H1 (cell line): ENCODE measurements around the gene MGARP. TPM values are rescaled to one million over a fixed set of nuclear protein-coding genes. Genes with fewer than 3 reads are reported as not detected.

ENCODE experiments used
- CTCF ChIA-PET: fragments of 300-600 bp; sonication (Branson Sonifier 250); formaldehyde crosslinking; loops from one replicate; lab custom pipeline; 2021; ENCODE audit not compliant: partially characterized antibody; lab: Charles Lee
- POLR2A ChIA-PET: fragments of 300-600 bp; sonication (Branson Sonifier 250); formaldehyde crosslinking; loops from one replicate; lab custom pipeline; 2021; ENCODE audit warnings: inconsistent platforms; ENCODE audit not compliant: partially characterized antibody; lab: Charles Lee
- DNase-seq, 2 experiments: peaks; one replicate each; pipeline versions ENCODE4 v3.0.0 to v3.0.0-alpha.2; 2010 to 2022; ENCODE audit warnings: low spot score in 2 of 2, low read depth in 1 of 2, mixed read lengths in 1 of 2
- FAIRE-seq: peaks from 2 replicates; lab custom pipeline; 2011; peaks lifted over from hg19 to GRCh38; lab: Jason Lieb, UNC
- H2AFZ ChIP-seq: 2 replicates; pipeline ENCODE4 v1.8.1; 2012; ENCODE audit warnings: low read length, inconsistent platforms
- H2AK5ac ChIP-seq: 2 replicates; pipeline ENCODE4 v1.6.1; 2013; ENCODE audit warnings: low read depth, low read length
- H2BK120ac ChIP-seq: replicated peaks from 2 replicates; pipeline ENCODE3; 2013; ENCODE audit warnings: low read depth, low read length, inconsistent platforms
- H2BK12ac ChIP-seq: 2 replicates; pipeline ENCODE4 v1.6.1; 2013; ENCODE audit warnings: low read depth, low read length
- H2BK15ac ChIP-seq: 2 replicates; pipeline ENCODE4 v1.6.1; 2013; ENCODE audit warnings: low read length
- H2BK20ac ChIP-seq: 2 replicates; pipeline ENCODE4 v1.6.1; 2013; ENCODE audit warnings: low read length
- H2BK5ac ChIP-seq: 2 replicates; pipeline ENCODE4 v1.6.1; 2013; ENCODE audit warnings: low read depth, low read length
- H3K14ac ChIP-seq: 2 replicates; pipeline ENCODE4 v1.6.1; 2013; ENCODE audit warnings: inconsistent platforms; ENCODE audit not compliant: insufficient read length
- H3K18ac ChIP-seq: 2 replicates; pipeline ENCODE4 v1.6.1; 2013; ENCODE audit warnings: low read length; ENCODE audit errors: extremely low read depth
- H3K23ac ChIP-seq: 2 replicates; pipeline ENCODE4 v1.6.1; 2013; ENCODE audit warnings: inconsistent platforms; ENCODE audit not compliant: insufficient read length
- H3K23me2 ChIP-seq: 2 replicates; pipeline ENCODE4 v1.6.1; 2013; ENCODE audit warnings: low read depth, low read length
- H3K27ac ChIP-seq: 2 replicates; pipeline ENCODE4 v1.6.1; 2011; ENCODE audit warnings: low read depth, low read length, inconsistent platforms
- H3K27me3 ChIP-seq, 4 experiments: replicated peaks in 1 of 4; 1 replicate in 1 of 4; 2 replicates in 3 of 4; pipeline versions ENCODE4 v1.6.1 to v1.8.1; 2011 to 2013; ENCODE audit warnings: low read length in 3 of 4, mild to moderate bottlenecking in 3 of 4, inconsistent platforms in 2 of 4, mixed read lengths in 2 of 4, moderate library complexity in 1 of 4; ENCODE audit not compliant: control insufficient read depth in 3 of 4, insufficient read depth in 3 of 4; ENCODE audit errors: extremely low read depth in 1 of 4
- H3K36me3 ChIP-seq, 4 experiments: 2 replicates each; pipeline versions ENCODE4 v1.6.1 to v1.8.1; 2011 to 2013; ENCODE audit warnings: mild to moderate bottlenecking in 4 of 4, low read length in 3 of 4, moderate library complexity in 2 of 4, control low read depth in 1 of 4, inconsistent platforms in 1 of 4; ENCODE audit not compliant: insufficient read depth in 4 of 4, control insufficient read depth in 2 of 4
- H3K4ac ChIP-seq: replicated peaks from 2 replicates; pipeline ENCODE3; 2013; ENCODE audit warnings: low read length, low read depth, mixed read lengths, inconsistent platforms; ENCODE audit not compliant: insufficient read length
- H3K4me1 ChIP-seq, 4 experiments: replicated peaks in 1 of 4; 1 replicate in 1 of 4; 2 replicates in 3 of 4; pipeline versions ENCODE4 v1.6.1 to v1.8.1; 2011 to 2013; ENCODE audit warnings: low read length in 3 of 4, inconsistent platforms in 2 of 4, mixed read lengths in 1 of 4; ENCODE audit not compliant: insufficient read depth in 4 of 4, control insufficient read depth in 3 of 4
- H3K4me2 ChIP-seq, 2 experiments: 2 replicates each; pipeline versions ENCODE4 v1.6.1 to v1.8.1; 2011 to 2013; ENCODE audit warnings: low read depth in 2 of 2, low read length in 2 of 2, control low read depth in 1 of 2, inconsistent platforms in 1 of 2, mild to moderate bottlenecking in 1 of 2; ENCODE audit not compliant: insufficient read depth in 1 of 2
- H3K4me3 ChIP-seq, 4 experiments: fragments of 200-600, 300-600 bp in 1 of 4; sonication (generic), shearing (Covaris generic), sonication (Bioruptor Twin) in 1 of 4; 2 replicates each; pipeline versions ENCODE4 v1.5.1 to v1.8.1; 2011 to 2016; ENCODE audit warnings: low read length in 4 of 4, low read depth in 3 of 4, control low read depth in 2 of 4, inconsistent platforms in 2 of 4, mild to moderate bottlenecking in 2 of 4, mixed read lengths in 1 of 4, moderate library complexity in 1 of 4; ENCODE audit not compliant: insufficient read depth in 2 of 4; ENCODE audit errors: extremely low read depth in 1 of 4
- H3K56ac ChIP-seq: replicated peaks from 2 replicates; pipeline ENCODE3; 2013; ENCODE audit warnings: low read depth, mild to moderate bottlenecking, mixed read lengths, low read length, inconsistent platforms; ENCODE audit not compliant: insufficient read length
- H3K79me1 ChIP-seq: 2 replicates; pipeline ENCODE4 v1.6.1; 2013; ENCODE audit warnings: low read depth, low read length, control low read depth
- H3K79me2 ChIP-seq, 2 experiments: 2 replicates each; pipeline versions ENCODE4 v1.6.1 to v1.8.1; 2012 to 2013; ENCODE audit warnings: low read length in 2 of 2, mild to moderate bottlenecking in 2 of 2, inconsistent platforms in 1 of 2; ENCODE audit not compliant: insufficient read depth in 2 of 2, control insufficient read depth in 1 of 2
- H3K9ac ChIP-seq, 4 experiments: replicated peaks in 1 of 4; 1 replicate in 1 of 4; 2 replicates in 3 of 4; pipeline versions ENCODE4 v1.6.1 to v1.8.1; 2011 to 2013; ENCODE audit warnings: low read depth in 3 of 4, low read length in 3 of 4, control low read depth in 2 of 4, mild to moderate bottlenecking in 2 of 4, moderate library complexity in 2 of 4, inconsistent platforms in 1 of 4; ENCODE audit errors: extremely low read depth in 1 of 4
- H3K9me3 ChIP-seq, 2 experiments: 2 replicates each; pipeline versions ENCODE4 v1.6.1 to v1.8.1; 2012 to 2013; ENCODE audit warnings: mild to moderate bottlenecking in 2 of 2, moderate library complexity in 2 of 2, control low read depth in 1 of 2, inconsistent platforms in 1 of 2, low read depth in 1 of 2, low read length in 1 of 2, mixed read lengths in 1 of 2; ENCODE audit not compliant: insufficient read depth in 2 of 2
- H4K20me1 ChIP-seq, 2 experiments: replicated peaks in 1 of 2; 2 replicates each; pipeline versions ENCODE3 to v1.8.1; 2011 to 2013; ENCODE audit warnings: inconsistent platforms in 2 of 2, low read length in 2 of 2, mild to moderate bottlenecking in 1 of 2; ENCODE audit not compliant: insufficient read depth in 2 of 2, control insufficient read depth in 1 of 2
- H4K5ac ChIP-seq: 2 replicates; pipeline ENCODE4 v1.6.1; 2013; ENCODE audit warnings: low read length, low read depth, mixed read lengths, inconsistent platforms; ENCODE audit not compliant: insufficient read length
- H4K8ac ChIP-seq: 2 replicates; pipeline ENCODE4 v1.8.0; 2013; ENCODE audit warnings: mild to moderate bottlenecking, moderate library complexity, low read length, inconsistent platforms; ENCODE audit not compliant: insufficient read depth; ENCODE audit errors: extremely low read depth
- H4K91ac ChIP-seq: replicated peaks from 2 replicates; pipeline ENCODE3; 2013; ENCODE audit warnings: low read length, mixed read lengths, inconsistent platforms; ENCODE audit not compliant: insufficient read length
- CBX8 ChIP-seq: fragments of 300-800, 300-1000 bp; sonication (generic); IDR thresholded peaks from 2 replicates; pipeline ENCODE4 v1.7.1; 2016; ENCODE audit warnings: low read depth, low read length, borderline replicate concordance
- GABPA ChIP-seq: IDR thresholded peaks from 2 replicates; pipeline ENCODE4 v1.6.1; 2011; ENCODE audit warnings: mild to moderate bottlenecking, low read length, moderate library complexity, borderline replicate concordance; ENCODE audit not compliant: insufficient read depth
- GTF2F1 ChIP-seq: IDR thresholded peaks from 2 replicates; pipeline ENCODE4 v1.6.1; 2012; ENCODE audit warnings: low read depth, low read length, improper control_type of control experiment, borderline replicate concordance
- RNF2 ChIP-seq: fragments of 200-900, 300-1000 bp; sonication (generic); IDR thresholded peaks from 2 replicates; pipeline ENCODE4 v1.7.1; 2016; ENCODE audit warnings: borderline replicate concordance, low read depth, mild to moderate bottlenecking, antibody characterized with exemption, low read length; ENCODE audit not compliant: poor library complexity, severe bottlenecking; ENCODE audit errors: missing control alignments
- SP2 ChIP-seq: IDR thresholded peaks from 2 replicates; pipeline ENCODE4 v1.6.1; 2012; ENCODE audit warnings: mild to moderate bottlenecking, low read length, inconsistent platforms
- TAF1 ChIP-seq: IDR thresholded peaks from 2 replicates; pipeline ENCODE4 v1.6.1; 2011; ENCODE audit warnings: mild to moderate bottlenecking, low read depth, low read length
- WGBS, 2 experiments: shearing (Covaris generic) in 1 of 2; methylation state at CpG; one replicate each; pipeline versions ENCODE4 v1.1.6 to v1.1.7; 2013 to 2015; ENCODE audit warnings: low lambda C conversion rate in 2 of 2, mixed read lengths in 2 of 2, inconsistent platforms in 1 of 2, low coverage in 1 of 2, missing lambda C conversion rate in 1 of 2; ENCODE audit not compliant: insufficient replicate concordance in 2 of 2, insufficient coverage in 1 of 2, insufficient read length in 1 of 2; ENCODE audit errors: extremely low coverage in 1 of 2, missing lambda C conversion rate in 1 of 2; 5-methylcytosine and 5-hydroxymethylcytosine counted together
- polyA plus RNA-seq, 7 experiments: library from polyadenylated mRNA; depleted of rRNA in 3 of 7; stranded (reverse) in 5 of 7; unstranded in 2 of 7; fragments of >200 nt in 5 of 7; fragments of 200-250 nt in 2 of 7; gene quantifications; 1 replicate in 5 of 7; 2 replicates in 1 of 7; 4 replicates in 1 of 7; pipeline versions ENCODE4 v1.2.1 to v1.2.3, GENCODE V29; 2011 to 2013; ENCODE audit warnings: missing spikeins in 2 of 7, mixed read lengths in 2 of 7
- total RNA-seq: library from RNA; stranded (reverse); fragmentation: NEBNext Ultra II Directional; extraction: Animal tissue kit (Norgen Biotek cat#: 25700); gene quantifications from 2 replicates; pipeline ENCODE4 v1.2.1, GENCODE V29; 2021
- TF ChIP-seq, protein P1 (sequence below): IDR thresholded peaks from 2 replicates; pipeline ENCODE4 v1.6.1; 2012; ENCODE audit warnings: inconsistent platforms
- TF ChIP-seq, protein P2 (sequence below): IDR thresholded peaks from 2 replicates; pipeline ENCODE4 v1.6.1; 2012; ENCODE audit warnings: low read length, inconsistent platforms

Gene MGARP
- total and polyA plus RNA-seq, 2 of the 8 experiments (the other 6 are each of a cell fraction or from before 2014, with no cell fraction given) = 2.8 to 4.5 TPM

DNA sequence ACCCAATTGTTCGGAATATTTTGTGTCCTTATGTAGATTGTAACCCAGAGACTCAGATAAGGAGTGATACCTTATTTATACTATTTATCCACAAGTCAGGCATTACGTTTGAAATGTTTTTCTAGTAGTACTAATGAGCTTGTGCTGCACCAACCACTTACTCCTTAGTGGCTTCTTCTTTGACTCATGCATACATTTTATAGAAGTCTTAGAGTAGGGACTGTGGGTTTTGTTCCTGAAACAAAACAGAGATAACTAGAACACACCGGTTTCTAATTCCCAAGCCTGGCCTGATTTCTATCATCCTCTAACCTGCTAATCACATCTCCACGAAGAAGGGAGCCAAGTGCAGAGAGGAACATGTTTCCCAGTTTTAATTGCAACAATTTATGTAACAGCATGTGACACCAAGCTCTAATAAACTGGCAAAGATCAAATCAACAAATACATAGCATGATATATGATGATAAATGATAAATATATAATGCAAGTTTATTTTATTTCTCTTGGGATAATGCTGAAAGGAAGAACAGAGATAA lies 32.3 kb downstream of the MGARP start:
- no peaks in the 10 kb centered on the region for H3K27me3 ChIP-seq
- no peak overlapping the region for H4K91ac ChIP-seq
- no peaks in the 10 kb centered on the region for H3K79me1 ChIP-seq
- no peak overlapping the region for H2BK5ac ChIP-seq
- no peak overlapping the region for H4K5ac ChIP-seq
- DNase-seq (no peak), FAIRE-seq (no peak)
- no peak overlapping the region for H3K18ac ChIP-seq
- H3K4me2 ChIP-seq = no peak overlapping the region
- H2AK5ac ChIP-seq = no peak overlapping the region
- H3K79me2 ChIP-seq = no peaks in the 10 kb centered on the region
- ChIA-PET POLR2A (interaction anchor here (1.3 kb wide), 1 partner anchor 53 kb away, joined by 4 read pairs; the partner anchor contains the start of gene NAA15), CTCF (interaction anchor here (1.3 to 1.5 kb wide), 2 partner anchors 21 to 29 kb away, joined by 3 read pairs; no protein-coding TSS in a partner anchor)
- H3K9ac ChIP-seq = no peak overlapping the region
- H4K20me1 ChIP-seq = no peaks in the 10 kb centered on the region
- H3K36me3 ChIP-seq = no peaks in the 10 kb centered on the region
- TF ChIP-seq TAF1 (no peak), CBX8 (no peak), RNF2 (no peak), GABPA (no peak), SP2 (no peak), GTF2F1 (no peak)
- TF ChIP-seq, protein P1, sequence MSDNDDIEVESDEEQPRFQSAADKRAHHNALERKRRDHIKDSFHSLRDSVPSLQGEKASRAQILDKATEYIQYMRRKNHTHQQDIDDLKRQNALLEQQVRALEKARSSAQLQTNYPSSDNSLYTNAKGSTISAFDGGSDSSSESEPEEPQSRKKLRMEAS = no peak
- TF ChIP-seq, protein P2, sequence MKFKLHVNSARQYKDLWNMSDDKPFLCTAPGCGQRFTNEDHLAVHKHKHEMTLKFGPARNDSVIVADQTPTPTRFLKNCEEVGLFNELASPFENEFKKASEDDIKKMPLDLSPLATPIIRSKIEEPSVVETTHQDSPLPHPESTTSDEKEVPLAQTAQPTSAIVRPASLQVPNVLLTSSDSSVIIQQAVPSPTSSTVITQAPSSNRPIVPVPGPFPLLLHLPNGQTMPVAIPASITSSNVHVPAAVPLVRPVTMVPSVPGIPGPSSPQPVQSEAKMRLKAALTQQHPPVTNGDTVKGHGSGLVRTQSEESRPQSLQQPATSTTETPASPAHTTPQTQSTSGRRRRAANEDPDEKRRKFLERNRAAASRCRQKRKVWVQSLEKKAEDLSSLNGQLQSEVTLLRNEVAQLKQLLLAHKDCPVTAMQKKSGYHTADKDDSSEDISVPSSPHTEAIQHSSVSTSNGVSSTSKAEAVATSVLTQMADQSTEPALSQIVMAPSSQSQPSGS = no peak
- H3K4me1 ChIP-seq = no peaks in the 10 kb centered on the region
- no peak overlapping the region for H3K27ac ChIP-seq
- H3K14ac ChIP-seq = no peak overlapping the region
- no peaks in the 10 kb centered on the region for H3K9me3 ChIP-seq
- no peak overlapping the region for H2BK12ac ChIP-seq
- no peak overlapping the region for H3K4ac ChIP-seq
- H2BK15ac ChIP-seq = no peak overlapping the region
- H3K23ac ChIP-seq = no peak overlapping the region
- no peaks in the 10 kb centered on the region for H3K23me2 ChIP-seq
- no peak overlapping the region; the same call in 1 of the 2 replicates for H2AFZ ChIP-seq
- H2BK120ac ChIP-seq = no peak overlapping the region
- H4K8ac ChIP-seq = no peak overlapping the region
- no peak overlapping the region for H3K4me3 ChIP-seq
- H3K56ac ChIP-seq = no peak overlapping the region
- 86% methylated on average over 4 of the region's 4 CpGs; no CpG with 5 or more reads in 1 of the 2 experiments for WGBS, 2 experiments
- H2BK20ac ChIP-seq = no peak overlapping the region
